Measurements from ENCODE around the gene AHNAK. TPM values are rescaled to one million over a fixed set of nuclear protein-coding genes. Genes with fewer than 3 reads are reported as not detected.

The AHNAK gene
- total and polyA plus RNA-seq, 4 donors = 22.6 to 110 (median 38.1) TPM

DNA sequence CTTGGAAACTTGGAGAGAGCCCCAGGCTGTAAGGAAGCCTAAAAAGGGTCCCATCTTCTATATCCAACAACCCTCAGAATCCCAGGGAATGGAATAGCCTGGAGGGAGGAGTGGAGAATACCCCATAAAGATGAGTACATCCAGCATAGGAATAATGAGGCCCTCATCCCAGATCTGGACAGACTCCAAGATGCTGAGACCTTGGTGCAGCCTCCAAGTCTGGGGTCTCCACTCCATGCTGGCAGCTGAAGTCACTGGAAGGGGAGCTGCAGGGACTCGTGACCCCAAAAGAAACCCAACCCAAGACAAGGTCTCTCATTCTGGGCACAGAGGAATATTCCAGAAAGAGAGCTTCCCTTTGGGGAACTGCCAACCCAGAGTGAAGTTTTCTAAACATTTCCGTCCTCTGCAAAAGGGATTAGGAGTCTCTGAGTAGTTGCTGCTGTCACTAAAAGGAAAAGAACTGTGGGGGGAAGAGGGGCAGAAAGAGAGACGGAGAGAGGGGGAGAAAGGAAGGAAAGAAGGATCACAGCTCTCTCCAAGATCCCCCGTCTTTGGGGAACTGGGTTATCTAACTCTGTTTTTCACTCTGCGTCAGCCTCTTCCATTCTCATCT is 127.2 kb downstream of the AHNAK start:
- Histone ChIP-seq H3K4me3 (ENCODE audit: low read depth in 1 of 3, low read length in 3 of 3) (no peak overlapping the region), H3K27me3 (ENCODE audit: control insufficient read depth in 4 of 4, insufficient read depth in 4 of 4, low read length in 3 of 4) (no peaks in the 10 kb centered on the region), H3K9me3 (ENCODE audit: control insufficient read depth in 4 of 4, low read length in 3 of 4) (no peaks in the 10 kb centered on the region), H3K36me3 (ENCODE audit: control insufficient read depth in 4 of 4, insufficient read depth in 3 of 4, low read depth in 1 of 4, low read length in 3 of 4) (no peaks in the 10 kb centered on the region), H3K27ac (ENCODE audit: low read depth in 1 of 2, low read length in 2 of 2) (peak overlapping the region in 1 of 2 donors; percentile 20), H3K9ac (ENCODE audit: low read depth in 1 of 2, low read length in 2 of 2) (no peak overlapping the region), H3K4me1 (ENCODE audit: control insufficient read depth in 4 of 4, insufficient read depth in 4 of 4, low read length in 3 of 4) (peaks cover 0 to under 1% (median 0%) of the 10 kb centered on the region in 4 donors)
- DNase-seq (ENCODE audit: low spot score) = no peak
- TF ChIP-seq NR2F2 (IDR thresholded peaks at IDR 0.05) (no peak), RXRA (IDR thresholded peaks at IDR 0.05) (no peak), ZBTB33 (IDR thresholded peaks at IDR 0.05) (no peak), GABPA (IDR thresholded peaks at IDR 0.05 in 1 of 2, conservative IDR thresholded peaks at IDR 0.05 in 1 of 2) (no peak), HNF4A (conservative IDR thresholded peaks at IDR 0.05) (no peak), TAF1 (conservative IDR thresholded peaks at IDR 0.05) (no peak), REST (IDR thresholded peaks at IDR 0.05) (no peak), YY1 (IDR thresholded peaks at IDR 0.05) (no peak), RAD21 (IDR thresholded peaks at IDR 0.05) (no peak), SP1 (IDR thresholded peaks at IDR 0.05) (no peak), MAX (IDR thresholded peaks at IDR 0.05) (no peak), ATF3 (IDR thresholded peaks at IDR 0.05) (no peak), HNF4G (IDR thresholded peaks at IDR 0.05) (no peak)
- 68% methylated on average over 5 of the region's 5 CpGs for WGBS

- no peak within 1 kb of the TSS for H3K4me3 ChIP-seq (ENCODE audit: low read depth in 1 of 3, low read length in 3 of 3)
- 73% methylated on average over 4 of the region's 4 CpGs for WGBS
- no peaks in the 10 kb centered on the region for H3K27me3 ChIP-seq (ENCODE audit: control insufficient read depth in 4 of 4, insufficient read depth in 4 of 4, low read length in 3 of 4)
- H3K36me3 ChIP-seq (ENCODE audit: control insufficient read depth in 4 of 4, insufficient read depth in 3 of 4, low read depth in 1 of 4, low read length in 3 of 4) = no peaks in the 10 kb centered on the region
- no peak for TF ChIP-seq GABPA (IDR thresholded peaks at IDR 0.05 in 1 of 2, conservative IDR thresholded peaks at IDR 0.05 in 1 of 2)
- no peak for TF ChIP-seq NR2F2 (IDR thresholded peaks at IDR 0.05)
- TF ChIP-seq TAF1 (conservative IDR thresholded peaks at IDR 0.05) = no peak
- no peak for TF ChIP-seq EGR1 (IDR thresholded peaks at IDR 0.05; ENCODE audit: low read depth in 2 of 2)
- no peak for TF ChIP-seq CTCF (IDR thresholded peaks at IDR 0.05; ENCODE audit: low read depth, low read length, missing input control)
- no peak for TF ChIP-seq SP1 (IDR thresholded peaks at IDR 0.05)
- no peak for TF ChIP-seq ZBTB33 (IDR thresholded peaks at IDR 0.05)
- no peak for TF ChIP-seq HNF4A (conservative IDR thresholded peaks at IDR 0.05)
- TF ChIP-seq MAX (IDR thresholded peaks at IDR 0.05) = no peak
- TF ChIP-seq JUND (IDR thresholded peaks at IDR 0.05) = no peak
- no peak for TF ChIP-seq ATF3 (IDR thresholded peaks at IDR 0.05)
- no peak for TF ChIP-seq HNF4G (IDR thresholded peaks at IDR 0.05)
- no peak for TF ChIP-seq RXRA (IDR thresholded peaks at IDR 0.05)
- H3K27ac ChIP-seq (ENCODE audit: low read depth in 1 of 2, low read length in 2 of 2) = peak within 1 kb of the TSS in 1 of 2 donors; percentile 20
- H3K4me1 ChIP-seq (ENCODE audit: control insufficient read depth in 4 of 4, insufficient read depth in 4 of 4, low read length in 3 of 4) = no peaks in the 10 kb centered on the region
- H3K9me3 ChIP-seq (ENCODE audit: control insufficient read depth in 4 of 4, low read length in 3 of 4) = no peaks in the 10 kb centered on the region
- DNase-seq (ENCODE audit: low spot score) = no peak
- H3K9ac ChIP-seq (ENCODE audit: low read depth in 1 of 2, low read length in 2 of 2) = no peak within 1 kb of the TSS
These were observed 127.9 kb downstream of the AHNAK start, which contains the start of gene SCGB1A1 for GRCh38 chr11:62418733-62419132. SCGB1A1 (plus strand) TSS chr11:62419033; CDS start chr11:62419096, 63 bp downstream.
